HUES64 (cell line): ENCODE data around the gene ADGRG3. TPM values are rescaled to one million over a fixed set of nuclear protein-coding genes. Genes with fewer than 3 reads are reported as not detected.

Source experiments
- H3K27ac ChIP-seq: 2 replicates; pipeline ENCODE4 v1.7.0; 2013; ENCODE audit warnings: low read depth, low read length, inconsistent platforms
- H3K27me3 ChIP-seq: 2 replicates; pipeline ENCODE4 v1.6.1; 2013; ENCODE audit warnings: mild to moderate bottlenecking, low read length; ENCODE audit not compliant: insufficient read depth
- H3K36me3 ChIP-seq: 2 replicates; pipeline ENCODE4 v1.6.1; 2013; ENCODE audit warnings: mild to moderate bottlenecking, low read length; ENCODE audit not compliant: insufficient read depth
- H3K4me1 ChIP-seq: 2 replicates; pipeline ENCODE4 v1.6.1; 2013; ENCODE audit warnings: mild to moderate bottlenecking, low read length, moderate library complexity; ENCODE audit not compliant: insufficient read depth
- H3K4me3 ChIP-seq: 2 replicates; pipeline ENCODE4 v1.5.1; 2013; ENCODE audit warnings: mild to moderate bottlenecking, low read length, moderate library complexity
- H3K9ac ChIP-seq: 2 replicates; pipeline ENCODE4 v1.6.1; 2013; ENCODE audit warnings: mild to moderate bottlenecking, low read depth, low read length
- H3K9me3 ChIP-seq: 2 replicates; pipeline ENCODE4 v1.6.1; 2013; ENCODE audit warnings: low read depth, low read length; ENCODE audit not compliant: insufficient read depth
- WGBS: fragments of 150-250, 120-280 bp; methylation state at CpG from one replicate; pipeline ENCODE4 v1.1.7; 2013; ENCODE audit warnings: missing lambda C conversion rate; 5-methylcytosine and 5-hydroxymethylcytosine counted together
- polyA plus RNA-seq, 2 experiments: library from polyadenylated mRNA; stranded (reverse); fragments of 50-300 nt; gene quantifications; one replicate each; pipeline ENCODE4 v1.2.3, GENCODE V29; 2013

The ADGRG3 gene, protein sequence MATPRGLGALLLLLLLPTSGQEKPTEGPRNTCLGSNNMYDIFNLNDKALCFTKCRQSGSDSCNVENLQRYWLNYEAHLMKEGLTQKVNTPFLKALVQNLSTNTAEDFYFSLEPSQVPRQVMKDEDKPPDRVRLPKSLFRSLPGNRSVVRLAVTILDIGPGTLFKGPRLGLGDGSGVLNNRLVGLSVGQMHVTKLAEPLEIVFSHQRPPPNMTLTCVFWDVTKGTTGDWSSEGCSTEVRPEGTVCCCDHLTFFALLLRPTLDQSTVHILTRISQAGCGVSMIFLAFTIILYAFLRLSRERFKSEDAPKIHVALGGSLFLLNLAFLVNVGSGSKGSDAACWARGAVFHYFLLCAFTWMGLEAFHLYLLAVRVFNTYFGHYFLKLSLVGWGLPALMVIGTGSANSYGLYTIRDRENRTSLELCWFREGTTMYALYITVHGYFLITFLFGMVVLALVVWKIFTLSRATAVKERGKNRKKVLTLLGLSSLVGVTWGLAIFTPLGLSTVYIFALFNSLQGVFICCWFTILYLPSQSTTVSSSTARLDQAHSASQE
- polyA plus RNA-seq (2013, experiment 1 of 2), result 0.15 TPM
- 0.44 TPM for polyA plus RNA-seq (2013, experiment 2 of 2)

DNA sequence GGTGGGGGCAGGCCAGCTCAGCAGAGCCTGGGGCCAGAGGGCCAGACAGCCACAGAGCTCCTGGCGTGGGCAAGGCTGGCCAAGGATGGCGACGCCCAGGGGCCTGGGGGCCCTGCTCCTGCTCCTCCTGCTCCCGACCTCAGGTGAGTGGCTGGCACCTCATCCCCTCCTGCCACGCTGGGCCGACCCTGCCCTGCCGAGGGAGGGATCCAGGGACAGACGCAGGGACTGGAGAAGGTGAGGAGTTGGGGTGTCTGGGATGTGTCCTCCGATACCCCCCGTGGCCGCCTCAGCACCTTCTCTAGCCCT lies at the start of gene ADGRG3:
Gene ADGRG3 (plus strand): TSS at position 44 of the 309 bp plus-strand sequence. CDS start 42 bp downstream, at position 86.
- Histone ChIP-seq H3K9me3 (no peaks in the 10 kb centered on the region), H3K9ac (no peak within 1 kb of the TSS), H3K36me3 (no peaks in the 10 kb centered on the region), H3K4me3 (no peak within 1 kb of the TSS), H3K27ac (no peak within 1 kb of the TSS), H3K4me1 (no peaks in the 10 kb centered on the region), H3K27me3 (no peaks in the 10 kb centered on the region)
- 95% methylated on average over 11 of the region's 11 CpGs for WGBS

GRCh38 chr16:57619133-57619605 lies 48.9 kb upstream of the ADGRG3 start:
- Histone ChIP-seq H3K4me3 (no peak overlapping the region), H3K9ac (no peak overlapping the region), H3K4me1 (peaks cover 7% of the 10 kb centered on the region; the same call in 1 of the 2 replicates), H3K27ac (no peak overlapping the region), H3K36me3 (no peaks in the 10 kb centered on the region), H3K9me3 (no peaks in the 10 kb centered on the region), H3K27me3 (no peaks in the 10 kb centered on the region)
- 91% methylated on average over 8 of the region's 8 CpGs for WGBS

DNA sequence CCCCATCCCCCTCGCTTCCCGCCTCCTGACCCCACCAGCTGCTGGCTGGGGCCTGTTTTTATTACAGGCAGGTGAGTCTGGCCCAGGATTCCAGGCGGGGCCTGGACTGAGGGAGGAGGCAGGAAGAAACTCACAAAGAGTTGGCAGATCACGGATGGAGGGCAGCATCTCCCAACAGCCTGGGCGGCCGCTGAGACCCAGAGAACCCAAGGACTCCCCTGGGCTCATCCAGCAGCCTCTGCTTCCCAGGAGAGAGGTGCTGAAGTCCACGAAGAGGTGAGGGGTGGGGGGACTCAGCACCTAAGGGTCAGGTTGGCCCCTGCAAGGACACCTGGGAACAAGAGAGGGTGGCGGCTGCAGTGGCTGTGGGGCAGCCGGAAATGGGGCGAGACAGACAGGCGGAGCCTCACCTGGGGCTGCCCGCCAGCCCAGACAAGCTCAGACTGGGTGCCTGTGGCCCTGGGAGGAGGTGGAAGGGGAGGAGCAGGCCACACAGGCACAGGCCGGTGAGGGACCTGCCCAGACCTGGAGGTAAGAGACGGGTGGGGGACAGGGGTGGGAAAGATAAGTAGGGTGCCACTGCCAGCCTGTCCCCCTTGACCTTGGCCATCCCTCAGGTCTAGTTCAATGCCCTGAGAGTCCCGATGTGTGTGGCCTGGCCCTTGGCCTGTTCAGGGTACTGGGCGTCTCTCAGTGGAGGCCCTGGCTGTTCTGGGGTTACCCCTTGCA lies 48.3 kb upstream of the ADGRG3 start:
- 87% methylated on average over 16 of the region's 16 CpGs for WGBS
- H3K4me3 ChIP-seq, result no peak overlapping the region
- H3K9ac ChIP-seq, result no peak overlapping the region
- H3K9me3 ChIP-seq, result no peaks in the 10 kb centered on the region
- peaks cover 7% of the 10 kb centered on the region; the same call in 1 of the 2 replicates for H3K4me1 ChIP-seq
- no peaks in the 10 kb centered on the region for H3K36me3 ChIP-seq
- no peak overlapping the region for H3K27ac ChIP-seq
- no peaks in the 10 kb centered on the region for H3K27me3 ChIP-seq

- Histone ChIP-seq H3K9ac (no peak overlapping the region), H3K9me3 (no peaks in the 10 kb centered on the region), H3K4me3 (no peak overlapping the region), H3K4me1 (peaks cover 7% of the 10 kb centered on the region; the same call in 1 of the 2 replicates), H3K27ac (no peak overlapping the region), H3K36me3 (no peaks in the 10 kb centered on the region), H3K27me3 (no peaks in the 10 kb centered on the region)
- WGBS, result 85% methylated on average over 27 of the region's 27 CpGs
Measured at GRCh38 chr16:57620335-57621231, 47.5 kb upstream of the ADGRG3 start.

DNA sequence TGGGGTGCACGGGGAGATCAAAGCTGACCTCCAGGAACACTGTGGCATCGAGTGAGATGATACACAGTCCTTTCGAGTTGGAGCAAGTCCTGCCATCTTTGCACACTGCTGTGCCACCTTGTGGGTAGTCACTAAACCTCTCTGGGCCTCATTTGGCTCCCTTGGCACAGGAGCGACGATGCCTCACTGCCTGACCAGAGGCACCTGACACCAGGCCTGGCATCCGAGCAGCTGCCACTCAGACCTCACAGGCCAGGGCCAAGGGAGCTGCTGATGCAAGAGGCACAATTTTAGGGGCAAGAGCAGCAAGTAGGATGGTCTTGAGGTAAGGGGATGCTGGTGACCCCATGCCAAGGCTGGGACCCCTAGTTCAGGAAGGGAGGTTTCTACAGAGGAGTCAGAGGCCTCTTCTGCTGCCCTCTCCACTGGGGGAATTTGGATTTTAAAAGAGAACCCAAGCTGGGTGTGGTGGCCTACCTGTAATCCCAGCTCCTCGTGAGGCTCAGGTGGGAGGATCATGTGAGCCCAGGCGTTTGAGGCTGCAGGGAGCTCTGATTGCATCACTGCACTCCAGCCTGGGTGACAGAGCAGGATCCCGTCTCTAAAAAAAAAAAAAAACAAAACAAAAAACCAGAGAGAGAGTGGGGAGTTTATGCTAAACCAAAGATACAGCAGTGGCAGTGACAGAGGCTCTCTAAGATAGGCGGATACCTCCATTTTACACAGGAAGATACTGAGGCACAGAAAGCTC lies 46.4 kb upstream of the ADGRG3 start:
- Histone ChIP-seq H3K4me3 (no peak overlapping the region), H3K9ac (no peak overlapping the region), H3K27ac (no peak overlapping the region), H3K27me3 (no peaks in the 10 kb centered on the region), H3K4me1 (peaks cover 7% of the 10 kb centered on the region; the same call in 1 of the 2 replicates), H3K9me3 (no peaks in the 10 kb centered on the region), H3K36me3 (no peaks in the 10 kb centered on the region)
- WGBS, result 89% methylated on average over 9 of the region's 10 CpGs

DNA sequence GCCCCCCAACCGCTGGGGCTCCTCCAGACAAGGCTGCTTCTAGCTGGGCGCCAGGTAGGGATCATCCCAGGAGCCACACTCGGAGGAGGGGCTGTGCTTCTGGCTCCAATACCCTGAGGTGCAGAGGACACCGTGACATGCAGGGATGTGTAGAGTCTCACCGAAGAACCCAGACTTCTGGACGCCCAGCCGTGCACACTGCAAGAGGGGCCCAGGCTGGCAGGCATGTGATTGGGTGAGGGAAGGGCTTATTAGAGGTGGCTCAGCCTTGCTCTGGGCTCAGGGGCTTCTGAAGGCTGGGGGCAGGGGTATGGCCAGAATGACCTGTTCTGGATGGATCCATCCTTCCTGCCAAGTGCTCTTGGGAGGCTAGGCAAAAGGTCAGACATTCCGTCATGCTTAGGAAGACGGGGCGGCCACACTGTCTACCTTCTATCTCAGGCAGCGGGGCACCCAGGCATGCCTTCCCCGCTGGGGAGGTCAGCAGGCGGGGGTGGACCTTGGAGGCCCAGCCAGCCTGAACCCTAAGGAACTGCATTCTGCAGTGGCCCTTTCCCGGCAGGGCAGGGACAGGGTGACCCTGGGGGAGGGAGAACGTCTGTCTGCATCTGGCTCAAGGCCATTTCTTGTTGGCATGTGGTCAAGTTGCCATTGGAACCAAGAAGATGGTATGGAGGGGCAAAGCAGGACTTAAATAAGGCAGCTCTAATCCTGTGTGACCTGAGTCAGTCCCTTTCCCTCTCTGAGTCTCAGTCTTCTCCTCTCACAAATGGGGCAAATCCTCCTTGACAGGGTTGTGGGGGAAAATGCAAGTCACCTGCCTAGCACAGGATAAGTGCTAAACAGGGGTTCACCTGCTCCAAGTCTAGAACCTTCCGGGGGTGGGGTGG lies 45.5 kb upstream of the ADGRG3 start:
- Histone ChIP-seq H3K9me3 (no peaks in the 10 kb centered on the region), H3K27me3 (no peaks in the 10 kb centered on the region), H3K27ac (peak overlapping the region; percentile 31; the same call in 1 of the 2 replicates), H3K4me3 (no peak overlapping the region), H3K36me3 (no peaks in the 10 kb centered on the region), H3K4me1 (peaks cover 15% of the 10 kb centered on the region; the same call in 1 of the 2 replicates), H3K9ac (no peak overlapping the region)
- WGBS, result 88% methylated on average over 16 of the region's 16 CpGs

- Histone ChIP-seq H3K4me3 (no peak overlapping the region), H3K9me3 (no peaks in the 10 kb centered on the region), H3K27ac (peak overlapping the region; percentile 31; the same call in 1 of the 2 replicates), H3K9ac (peak overlapping the region; percentile 0; the same call in 1 of the 2 replicates), H3K4me1 (peaks cover 18% of the 10 kb centered on the region; the same call in 1 of the 2 replicates), H3K36me3 (no peaks in the 10 kb centered on the region), H3K27me3 (no peaks in the 10 kb centered on the region)
- WGBS, result 62% methylated on average over 17 of the region's 17 CpGs
Measured at GRCh38 chr16:57623251-57624043, 44.7 kb upstream of the ADGRG3 start.

DNA sequence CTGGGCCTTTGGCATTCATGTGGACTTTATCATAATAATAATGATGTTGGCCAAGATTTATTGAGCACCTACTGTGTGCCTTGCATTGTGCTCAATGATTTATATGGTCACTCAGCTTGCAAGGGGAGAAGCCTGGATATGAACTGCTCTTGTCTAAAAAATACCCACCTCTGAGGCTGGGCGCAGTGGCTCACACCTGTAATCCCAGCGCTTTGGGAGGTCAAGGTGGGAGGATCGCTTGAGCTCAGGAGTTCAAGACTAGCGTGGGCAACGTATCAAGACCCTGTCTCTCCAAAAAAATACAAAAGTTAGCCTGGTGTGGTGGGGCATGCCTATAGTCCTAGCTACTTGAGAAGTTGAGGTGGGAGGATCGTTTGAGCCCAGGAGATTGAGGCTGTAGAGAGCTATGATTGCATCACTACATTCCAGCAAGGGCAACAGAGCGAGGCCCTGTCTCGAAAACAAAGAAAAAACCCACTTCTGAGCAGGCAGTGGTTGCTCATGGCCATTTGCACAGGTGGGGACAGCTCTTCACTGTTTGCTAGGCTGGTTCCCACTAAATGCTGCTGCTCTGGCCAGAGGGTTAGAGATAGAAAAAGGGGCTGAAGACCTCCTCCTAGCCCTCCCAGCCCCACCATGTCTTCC lies 43.9 kb upstream of the ADGRG3 start:
- 89% methylated on average over 8 of the region's 8 CpGs for WGBS
- Histone ChIP-seq H3K4me3 (no peak overlapping the region), H3K9me3 (no peaks in the 10 kb centered on the region), H3K9ac (no peak overlapping the region), H3K36me3 (no peaks in the 10 kb centered on the region), H3K27me3 (no peaks in the 10 kb centered on the region), H3K4me1 (peaks cover 18% of the 10 kb centered on the region; the same call in 1 of the 2 replicates), H3K27ac (no peak overlapping the region)
